HEK293 (cell line): ENCODE results near the gene BFSP2.

Source experiments
- CTCF ChIP-seq: fragments of 450-650 bp; formaldehyde crosslinking; IDR thresholded peaks from 2 replicates; pipeline ENCODE4 v1.5.1; 2016; ENCODE audit warnings: missing biosample characterization, missing genetic modification characterization
- ZNF146 ChIP-seq: fragments of 450-650 bp; formaldehyde crosslinking; IDR thresholded peaks from 2 replicates; pipeline ENCODE4 v1.5.1; 2016; ENCODE audit warnings: missing biosample characterization, missing genetic modification characterization

GRCh38 chr3:133491481-133492059 lies 91.7 kb downstream of the BFSP2 start:
- TF ChIP-seq CTCF (tag by site-specific recombination), result no peak
- no peak for TF ChIP-seq ZNF146 (tag by site-specific recombination)
